Measurements from ENCODE around the gene FAT2. TPM values are rescaled to one million over a fixed set of nuclear protein-coding genes. Genes with fewer than 3 reads are reported as not detected.
A peak's percentile ranks its signal among the peaks of the same experiment; 100 is the strongest.

FAT2 gene
- total RNA-seq, 4 donors from 2014 or later, result 86.5 to 117 (median 99.0) TPM

DNA sequence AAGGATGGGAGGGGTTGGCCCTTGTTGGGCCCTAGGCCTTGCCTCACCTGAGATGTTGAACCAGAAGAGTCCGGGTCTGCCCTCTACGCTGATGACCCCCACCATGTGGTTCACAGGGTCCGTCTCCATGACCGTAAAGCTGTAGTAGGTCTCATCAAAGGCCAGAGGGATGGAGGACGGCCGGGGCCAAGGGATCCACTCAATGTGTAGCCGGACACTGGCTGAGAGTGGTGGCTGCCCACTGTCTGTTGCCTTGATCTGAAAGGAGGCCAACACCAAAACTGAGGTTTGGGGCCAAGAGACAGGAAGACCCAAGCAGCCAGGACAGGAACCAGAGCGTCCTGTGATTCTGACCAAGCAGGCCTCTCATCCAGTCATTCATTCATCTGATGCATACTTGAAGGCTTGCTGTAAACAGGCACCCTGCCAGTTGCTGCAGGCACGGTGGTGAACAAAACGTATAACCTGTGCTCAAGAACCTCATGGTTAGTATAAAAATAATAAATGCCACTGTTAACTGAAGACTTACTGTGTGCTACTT, 37.9 kb downstream of the FAT2 start:
- H3K27me3 ChIP-seq, result no peaks in the 10 kb centered on the region
- 78 to 81% methylated on average over 5 to 10 of the region's 10 CpGs for WGBS, 2 donors
- intact Hi-C loops (cut with DNase I), result no loop called here
- no peak overlapping the region for H3K4me3 ChIP-seq
- TF ChIP-seq CTCF (IDR thresholded peaks at IDR 0.05) (no peak), POLR2A (IDR thresholded peaks at IDR 0.05) (no peak)
- no peak overlapping the region for H3K27ac ChIP-seq
- no peaks in the 10 kb centered on the region for H3K9me3 ChIP-seq
- DNase-seq, result no peak
- peaks cover 0 to 100% (median 29%) of the 10 kb centered on the region in 3 donors for H3K36me3 ChIP-seq
- no peaks in the 10 kb centered on the region for H3K4me1 ChIP-seq

GRCh38 chr5:151551985-151552384, 39.1 kb downstream of the FAT2 start:
- WGBS, 2 donors, result 79 to 85% methylated on average over 3 of the region's 3 CpGs
- TF ChIP-seq POLR2A (IDR thresholded peaks at IDR 0.05) (no peak), CTCF (IDR thresholded peaks at IDR 0.05) (no peak)
- intact Hi-C loops (cut with DNase I), result no loop called here
- Histone ChIP-seq H3K27me3 (no peaks in the 10 kb centered on the region), H3K4me1 (no peaks in the 10 kb centered on the region), H3K27ac (no peak overlapping the region), H3K9me3 (no peaks in the 10 kb centered on the region), H3K4me3 (no peak overlapping the region), H3K36me3 (peaks cover 0 to 100% (median 29%) of the 10 kb centered on the region in 3 donors)
- no peak for DNase-seq

DNA sequence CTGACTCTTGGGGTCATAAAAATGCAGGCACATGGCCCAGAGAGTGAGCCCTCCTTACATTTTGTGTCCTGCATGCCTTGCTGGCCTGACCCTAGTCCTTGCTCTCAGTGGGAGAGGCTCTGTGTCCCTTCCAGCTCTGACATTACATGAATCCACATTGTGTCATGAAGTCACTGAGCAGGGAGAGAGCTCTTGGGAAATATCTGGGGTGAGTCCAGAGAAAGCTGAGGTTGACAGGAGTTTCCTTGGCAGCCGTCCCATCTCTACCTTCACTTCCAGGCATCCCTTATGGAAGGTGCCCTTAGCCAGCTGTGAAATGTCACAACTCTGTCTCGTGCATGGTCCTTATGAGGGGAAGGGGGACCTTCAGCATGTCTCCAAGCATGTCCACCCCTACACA, 41.0 kb downstream of the FAT2 start:
- 51 to 71% methylated on average over 2 of the region's 2 CpGs for WGBS, 2 donors
- intact Hi-C loops (cut with DNase I), result no loop called here
- peaks cover under 1 to 100% (median 29%) of the 10 kb centered on the region in 3 donors for H3K36me3 ChIP-seq
- H3K27me3 ChIP-seq, result no peaks in the 10 kb centered on the region
- H3K27ac ChIP-seq, result peak overlapping the region in 2 of 4 donors; percentile 20
- no peak overlapping the region for H3K4me3 ChIP-seq
- H3K9me3 ChIP-seq, result no peaks in the 10 kb centered on the region
- no peak for TF ChIP-seq POLR2A (IDR thresholded peaks at IDR 0.05)
- TF ChIP-seq CTCF (IDR thresholded peaks at IDR 0.05), result no peak
- H3K4me1 ChIP-seq, result no peaks in the 10 kb centered on the region
- DNase-seq, result no peak

- Histone ChIP-seq H3K9me3 (no peaks in the 10 kb centered on the region), H3K4me1 (no peaks in the 10 kb centered on the region), H3K27ac (peak overlapping the region in 1 of 4 donors; percentile 20), H3K4me3 (no peak overlapping the region), H3K27me3 (no peaks in the 10 kb centered on the region), H3K36me3 (peaks cover 4 to 100% (median 29%) of the 10 kb centered on the region in 3 donors)
- intact Hi-C loops (cut with DNase I), result no loop called here
- 69 to 79% methylated on average over 2 of the region's 2 CpGs for WGBS, 2 donors
- no peak for TF ChIP-seq POLR2A (IDR thresholded peaks at IDR 0.05)
- TF ChIP-seq CTCF (IDR thresholded peaks at IDR 0.05), result no peak
- no peak for DNase-seq
Observed at GRCh38 chr5:151549713-151550112, 41.4 kb downstream of the FAT2 start.

GRCh38 chr5:151547364-151547763, 43.8 kb downstream of the FAT2 start:
- no peak for DNase-seq
- H3K27ac ChIP-seq, result no peak overlapping the region
- H3K27me3 ChIP-seq, result no peaks in the 10 kb centered on the region
- WGBS, 2 donors, result 70 to 74% methylated on average over 4 of the region's 4 CpGs
- peaks cover 6 to 100% (median 15%) of the 10 kb centered on the region in 3 donors for H3K36me3 ChIP-seq
- intact Hi-C loops (cut with DNase I), result no loop called here
- no peak for TF ChIP-seq POLR2A (IDR thresholded peaks at IDR 0.05)
- TF ChIP-seq CTCF (IDR thresholded peaks at IDR 0.05), result no peak
- no peak overlapping the region for H3K4me3 ChIP-seq
- no peaks in the 10 kb centered on the region for H3K9me3 ChIP-seq
- no peaks in the 10 kb centered on the region for H3K4me1 ChIP-seq

Measured in esophagus squamous epithelium (tissue), 5 donors.